Hepatocyte (in vitro differentiated cells): Measurements from ENCODE around the gene CCDC179. TPM values are rescaled to one million over a fixed set of nuclear protein-coding genes. Genes with fewer than 3 reads are reported as not detected.

Source experiments
- DNase-seq: peaks from one replicate; pipeline ENCODE4 v3.0.0-alpha.2; 2016; ENCODE audit warnings: low spot score
- H2AFZ ChIP-seq: fragments of 200-600 bp; sonication (generic); 2 replicates; pipeline ENCODE4 v1.6.0; 2016; ENCODE audit warnings: antibody characterized with exemption, mild to moderate bottlenecking
- H3K27ac ChIP-seq: fragments of 200-600 bp; sonication (generic); 2 replicates; pipeline ENCODE4 v1.5.1; 2016; ENCODE audit warnings: mild to moderate bottlenecking
- H3K27me3 ChIP-seq: fragments of 200-600 bp; sonication (generic); 2 replicates; pipeline ENCODE4 v1.6.1; 2016
- H3K36me3 ChIP-seq: fragments of 200-600 bp; sonication (generic); replicated peaks from 2 replicates; pipeline ENCODE4 v1.5.1; 2016; ENCODE audit warnings: low read depth; ENCODE audit not compliant: insufficient read depth
- H3K4me1 ChIP-seq: fragments of 200-600 bp; sonication (generic); 2 replicates; pipeline ENCODE4 v1.5.1; 2016; ENCODE audit warnings: mild to moderate bottlenecking, moderate library complexity; ENCODE audit not compliant: insufficient read depth
- H3K4me2 ChIP-seq: fragments of 200-600 bp; sonication (generic); 2 replicates; pipeline ENCODE4 v1.6.0; 2016
- H3K4me3 ChIP-seq: fragments of 200-600 bp; sonication (generic); 2 replicates; pipeline ENCODE4 v1.5.1; 2016; ENCODE audit warnings: mild to moderate bottlenecking
- H3K79me2 ChIP-seq: fragments of 200-600 bp; sonication (generic); 2 replicates; pipeline ENCODE4 v1.6.0; 2017; ENCODE audit warnings: mild to moderate bottlenecking
- H3K9me2 ChIP-seq: fragments of 200-600 bp; sonication (generic); replicated peaks from 2 replicates; pipeline ENCODE4 v1.6.0; 2017; ENCODE audit warnings: mild to moderate bottlenecking; ENCODE audit not compliant: insufficient read depth
- H3K9me3 ChIP-seq: fragments of 200-600 bp; sonication (generic); 2 replicates; pipeline ENCODE4 v1.5.1; 2016; ENCODE audit warnings: low read depth, mild to moderate bottlenecking
- H4K20me1 ChIP-seq: fragments of 200-600 bp; sonication (generic); 2 replicates; pipeline ENCODE4 v1.6.0; 2016; ENCODE audit warnings: mild to moderate bottlenecking; ENCODE audit not compliant: insufficient read depth, poor library complexity, severe bottlenecking
- CTCF ChIP-seq: fragments of 200-600 bp; sonication (generic); IDR thresholded peaks from 2 replicates; pipeline ENCODE4 v1.5.1; 2016; ENCODE audit warnings: antibody characterized with exemption, mild to moderate bottlenecking; ENCODE audit not compliant: poor library complexity
- EZH2 ChIP-seq: fragments of 200-600 bp; sonication (generic); IDR thresholded peaks from 2 replicates; pipeline ENCODE4 v1.6.1; 2016; ENCODE audit warnings: antibody characterized with exemption, mild to moderate bottlenecking, borderline replicate concordance
- EZH2phosphoT487 ChIP-seq: fragments of 200-600 bp; sonication (generic); IDR thresholded peaks from one replicate; pipeline ENCODE4 v1.6.1; 2018; ENCODE audit warnings: antibody characterized with exemption, mild to moderate bottlenecking, low read depth, moderate library complexity; ENCODE audit not compliant: unreplicated experiment, severe bottlenecking
- WGBS: methylation state at CpG from one replicate; pipeline ENCODE4 v1.1.6; 2016; ENCODE audit warnings: low lambda C conversion rate; ENCODE audit errors: missing lambda C conversion rate; 5-methylcytosine and 5-hydroxymethylcytosine counted together
- polyA plus RNA-seq: library from polyadenylated mRNA; unstranded; fragments of >200 nt; fragmentation: Nextera tagmentation; extraction: Ambion mirVana; gene quantifications from 2 replicates; pipeline ENCODE4 v1.2.1, GENCODE V29; 2016
- total RNA-seq: library from RNA; depleted of rRNA; stranded (reverse); fragments of >200 nt; gene quantifications from 2 replicates; pipeline ENCODE4 v1.2.3, GENCODE V29; 2014

The CCDC179 gene
- total and polyA plus RNA-seq, 2 experiments from 2014 or later = not detected

DNA sequence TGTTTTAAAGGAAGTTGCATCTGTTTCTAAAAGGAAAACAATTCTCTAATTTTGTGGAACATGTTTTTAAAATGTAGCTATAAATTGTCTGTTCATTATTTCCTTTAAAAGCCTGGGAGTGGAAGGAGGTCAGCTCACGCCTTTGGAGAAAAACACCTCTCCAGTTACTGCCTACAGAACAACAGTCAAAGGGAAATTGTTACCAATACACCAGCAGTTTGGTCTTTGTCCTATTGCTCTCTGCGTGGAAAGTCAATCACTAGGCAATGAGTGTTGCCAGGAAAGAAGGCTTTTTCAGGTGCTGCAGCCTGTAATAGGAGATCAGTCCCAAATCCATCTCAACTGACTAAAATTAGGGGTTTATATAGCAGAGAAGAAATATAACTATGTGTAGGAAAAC is 52.9 kb downstream of the CCDC179 start:
- H3K9me2 ChIP-seq = no peaks in the 10 kb centered on the region
- no peaks in the 10 kb centered on the region for H3K4me1 ChIP-seq
- 80% methylated on average over 2 of the region's 2 CpGs for WGBS
- no peak overlapping the region for H2AFZ ChIP-seq
- no peaks in the 10 kb centered on the region for H4K20me1 ChIP-seq
- no peak overlapping the region for H3K4me2 ChIP-seq
- H3K9me3 ChIP-seq = no peaks in the 10 kb centered on the region
- no peak for DNase-seq
- TF ChIP-seq EZH2phosphoT487 = no peak
- H3K27ac ChIP-seq = no peak overlapping the region
- H3K4me3 ChIP-seq = no peak overlapping the region
- no peaks in the 10 kb centered on the region for H3K79me2 ChIP-seq
- no peaks in the 10 kb centered on the region for H3K27me3 ChIP-seq
- H3K36me3 ChIP-seq = no peaks in the 10 kb centered on the region

GRCh38 chr11:22802861-22803260 is 57.4 kb downstream of the CCDC179 start:
- no peaks in the 10 kb centered on the region for H3K79me2 ChIP-seq
- no peak overlapping the region for H2AFZ ChIP-seq
- no peak overlapping the region for H3K4me2 ChIP-seq
- 73% methylated on average over 4 of the region's 4 CpGs for WGBS
- no peaks in the 10 kb centered on the region for H3K27me3 ChIP-seq
- DNase-seq = no peak
- H3K4me1 ChIP-seq = no peaks in the 10 kb centered on the region
- TF ChIP-seq EZH2phosphoT487 (no peak), CTCF (no peak), EZH2 (no peak)
- H3K27ac ChIP-seq = no peak overlapping the region
- H4K20me1 ChIP-seq = no peaks in the 10 kb centered on the region
- H3K4me3 ChIP-seq = no peak overlapping the region
- H3K9me2 ChIP-seq = no peaks in the 10 kb centered on the region
- H3K9me3 ChIP-seq = no peaks in the 10 kb centered on the region
- H3K36me3 ChIP-seq = no peaks in the 10 kb centered on the region

GRCh38 chr11:22800482-22800881 is 59.8 kb downstream of the CCDC179 start:
- Histone ChIP-seq H3K4me2 (no peak overlapping the region), H3K27ac (no peak overlapping the region), H3K9me3 (no peaks in the 10 kb centered on the region), H3K4me3 (no peak overlapping the region), H3K27me3 (no peaks in the 10 kb centered on the region), H3K79me2 (no peaks in the 10 kb centered on the region), H3K9me2 (no peaks in the 10 kb centered on the region), H3K36me3 (no peaks in the 10 kb centered on the region), H2AFZ (no peak overlapping the region), H4K20me1 (no peaks in the 10 kb centered on the region), H3K4me1 (no peaks in the 10 kb centered on the region)
- 73% methylated on average over 5 of the region's 5 CpGs for WGBS
- DNase-seq = no peak
- TF ChIP-seq EZH2phosphoT487 (no peak), EZH2 (no peak), CTCF (no peak)

DNA sequence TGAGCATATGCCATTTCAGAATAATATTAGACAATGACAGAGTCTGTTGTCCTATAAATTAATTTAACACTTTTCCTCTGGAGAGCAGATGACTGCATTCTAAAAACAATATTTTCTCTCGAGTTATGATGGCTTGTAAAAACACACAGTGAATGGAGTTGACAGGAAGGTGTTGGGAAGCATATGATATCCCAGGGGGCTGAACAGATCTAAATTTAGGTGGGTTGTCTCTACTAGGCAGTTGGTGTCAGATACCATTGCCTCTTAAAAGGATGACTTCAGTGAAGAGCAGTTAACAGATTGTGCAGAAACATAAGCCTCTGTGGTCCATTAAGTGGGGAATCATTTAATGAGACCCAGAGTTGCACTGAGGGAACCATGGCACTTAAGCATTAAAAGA is 61.4 kb downstream of the CCDC179 start:
- no peak for DNase-seq
- H3K4me1 ChIP-seq = no peaks in the 10 kb centered on the region
- TF ChIP-seq EZH2 = no peak
- TF ChIP-seq EZH2phosphoT487 = no peak
- no peak for TF ChIP-seq CTCF
- no peaks in the 10 kb centered on the region for H4K20me1 ChIP-seq
- no peak overlapping the region for H3K27ac ChIP-seq
- no peak overlapping the region for H3K4me2 ChIP-seq
- no peaks in the 10 kb centered on the region for H3K27me3 ChIP-seq
- no peaks in the 10 kb centered on the region for H3K9me3 ChIP-seq
- WGBS = 76% methylated on average over 1 of the region's 1 CpG
- no peaks in the 10 kb centered on the region for H3K79me2 ChIP-seq
- H3K36me3 ChIP-seq = no peaks in the 10 kb centered on the region
- H3K9me2 ChIP-seq = no peaks in the 10 kb centered on the region
- no peak overlapping the region for H3K4me3 ChIP-seq
- no peak overlapping the region for H2AFZ ChIP-seq
